HEK293 (cell line): ENCODE measurements around the gene ARHGEF12.

Experiments
- ATF2 ChIP-seq: fragments of 450-650 bp; formaldehyde crosslinking; IDR thresholded peaks from 2 replicates; pipeline ENCODE4 v1.5.1; 2016; ENCODE audit warnings: missing biosample characterization, missing genetic modification characterization, low read depth
- BCL11A ChIP-seq: fragments of 450-650 bp; formaldehyde crosslinking; IDR thresholded peaks from 2 replicates; pipeline ENCODE4 v1.5.1; 2016; ENCODE audit warnings: low read depth, missing biosample characterization, missing genetic modification characterization
- BCL11B ChIP-seq: fragments of 450-650 bp; formaldehyde crosslinking; IDR thresholded peaks from 2 replicates; pipeline ENCODE4 v1.5.1; 2016; ENCODE audit warnings: low read depth, missing biosample characterization, missing genetic modification characterization
- GLIS1 ChIP-seq: fragments of 450-650 bp; formaldehyde crosslinking; IDR thresholded peaks from 2 replicates; pipeline ENCODE4 v1.5.1; 2016; ENCODE audit warnings: missing biosample characterization, missing genetic modification characterization
- HOXC10 ChIP-seq: sonication (generic); formaldehyde crosslinking; IDR thresholded peaks from 2 replicates; pipeline ENCODE4 v1.8.1; 2023; ENCODE audit warnings: mild to moderate bottlenecking, missing genetic modification reagents
- PRDM4 ChIP-seq: fragments of 450-650 bp; formaldehyde crosslinking; IDR thresholded peaks from 2 replicates; pipeline ENCODE4 v1.5.1; 2017; ENCODE audit warnings: missing biosample characterization, missing genetic modification characterization
- PRDM6 ChIP-seq: fragments of 450-650 bp; formaldehyde crosslinking; IDR thresholded peaks from 2 replicates; pipeline ENCODE4 v1.5.1; 2017; ENCODE audit warnings: missing biosample characterization, missing genetic modification characterization
- SP7 ChIP-seq: fragments of 450-650 bp; formaldehyde crosslinking; IDR thresholded peaks from 2 replicates; pipeline ENCODE4 v1.5.1; 2016; ENCODE audit warnings: missing biosample characterization, missing genetic modification characterization
- ZBTB17 ChIP-seq: fragments of 450-650 bp; formaldehyde crosslinking; IDR thresholded peaks from 2 replicates; pipeline ENCODE4 v1.5.1; 2016; ENCODE audit warnings: missing biosample characterization, missing genetic modification characterization
- ZBTB49 ChIP-seq: fragments of 450-650 bp; formaldehyde crosslinking; IDR thresholded peaks from 2 replicates; pipeline ENCODE4 v1.5.1; 2016; ENCODE audit warnings: missing biosample characterization, missing genetic modification characterization, low read depth
- ZBTB8A ChIP-seq: fragments of 450-650 bp; formaldehyde crosslinking; IDR thresholded peaks from 2 replicates; pipeline ENCODE4 v1.5.1; 2016; ENCODE audit warnings: missing biosample characterization, missing genetic modification characterization
- ZFHX2 ChIP-seq: fragments of 450-650 bp; formaldehyde crosslinking; conservative IDR thresholded peaks from 2 replicates; pipeline ENCODE4 v1.5.1; 2016; ENCODE audit warnings: missing biosample characterization, missing genetic modification characterization
- ZNF148 ChIP-seq: fragments of 450-650 bp; formaldehyde crosslinking; IDR thresholded peaks from 2 replicates; pipeline ENCODE4 v1.5.0; 2017; ENCODE audit warnings: missing biosample characterization, missing genetic modification characterization, borderline replicate concordance
- ZNF16 ChIP-seq: fragments of 450-650 bp; formaldehyde crosslinking; IDR thresholded peaks from 2 replicates; pipeline ENCODE4 v1.5.1; 2016; ENCODE audit warnings: low read depth, missing biosample characterization, missing genetic modification characterization
- ZNF184 ChIP-seq: fragments of 450-650 bp; IDR thresholded peaks from 2 replicates; pipeline ENCODE4 v1.5.1; 2018; ENCODE audit warnings: missing biosample characterization, mild to moderate bottlenecking, missing genetic modification characterization
- ZNF221 ChIP-seq: fragments of 450-650 bp; formaldehyde crosslinking; IDR thresholded peaks from 2 replicates; pipeline ENCODE4 v1.5.1; 2017; ENCODE audit warnings: missing biosample characterization, missing genetic modification characterization, borderline replicate concordance
- ZNF24 ChIP-seq: fragments of 450-650 bp; formaldehyde crosslinking; IDR thresholded peaks from 2 replicates; pipeline ENCODE4 v1.5.1; 2016; ENCODE audit warnings: missing biosample characterization, missing genetic modification characterization
- ZNF311 ChIP-seq: fragments of 450-650 bp; formaldehyde crosslinking; IDR thresholded peaks from 2 replicates; pipeline ENCODE4 v1.5.1; 2017; ENCODE audit warnings: missing biosample characterization, missing genetic modification characterization, borderline replicate concordance
- ZNF335 ChIP-seq: fragments of 450-650 bp; formaldehyde crosslinking; conservative IDR thresholded peaks from 2 replicates; pipeline ENCODE4 v1.5.1; 2016; ENCODE audit warnings: missing biosample characterization, missing genetic modification characterization
- ZNF391 ChIP-seq: fragments of 450-650 bp; formaldehyde crosslinking; IDR thresholded peaks from 2 replicates; pipeline ENCODE4 v1.5.1; 2016; ENCODE audit warnings: low read depth, missing biosample characterization, missing genetic modification characterization, borderline replicate concordance
- ZNF394 ChIP-seq: fragments of 450-650 bp; formaldehyde crosslinking; IDR thresholded peaks from 2 replicates; pipeline ENCODE4 v1.5.1; 2016; ENCODE audit warnings: missing biosample characterization, missing genetic modification characterization, mild to moderate bottlenecking, moderate library complexity, borderline replicate concordance
- ZNF473 ChIP-seq: fragments of 450-650 bp; formaldehyde crosslinking; IDR thresholded peaks from 2 replicates; pipeline ENCODE4 v1.5.1; 2017; ENCODE audit warnings: missing biosample characterization, missing genetic modification characterization
- ZNF561 ChIP-seq: fragments of 450-650 bp; IDR thresholded peaks from 2 replicates; pipeline ENCODE4 v1.5.1; 2018; ENCODE audit warnings: missing biosample characterization, missing genetic modification characterization, borderline replicate concordance
- ZNF585B ChIP-seq: fragments of 450-650 bp; formaldehyde crosslinking; IDR thresholded peaks from 2 replicates; pipeline ENCODE4 v1.5.1; 2016; ENCODE audit warnings: missing biosample characterization, missing genetic modification characterization
- ZNF629 ChIP-seq: fragments of 450-650 bp; formaldehyde crosslinking; IDR thresholded peaks from 2 replicates; pipeline ENCODE4 v1.5.1; 2017; ENCODE audit warnings: missing biosample characterization, missing genetic modification characterization
- ZNF660 ChIP-seq: fragments of 450-650 bp; IDR thresholded peaks from 2 replicates; pipeline ENCODE4 v1.5.1; 2018; ENCODE audit warnings: missing biosample characterization, mild to moderate bottlenecking, missing genetic modification characterization
- ZNF664 ChIP-seq: fragments of 450-650 bp; formaldehyde crosslinking; IDR thresholded peaks from 2 replicates; pipeline ENCODE4 v1.5.1; 2016; ENCODE audit warnings: missing biosample characterization, missing genetic modification characterization
- ZNF830 ChIP-seq: fragments of 450-650 bp; IDR thresholded peaks from 2 replicates; pipeline ENCODE4 v1.5.0; 2018; ENCODE audit warnings: missing biosample characterization, missing genetic modification characterization, low read depth, mild to moderate bottlenecking, moderate library complexity
- ZNF843 ChIP-seq: fragments of 450-650 bp; formaldehyde crosslinking; IDR thresholded peaks from 2 replicates; pipeline ENCODE4 v1.5.1; 2016; ENCODE audit warnings: missing biosample characterization, missing genetic modification characterization
- ZXDB ChIP-seq: fragments of 450-650 bp; formaldehyde crosslinking; IDR thresholded peaks from 2 replicates; pipeline ENCODE4 v1.5.1; 2016; ENCODE audit warnings: missing biosample characterization, missing genetic modification characterization

Gene ARHGEF12

GRCh38 chr11:120334894-120335462 lies 1.2 kb upstream of the ARHGEF12 start (continued):
- no peak for TF ChIP-seq ZBTB49 (tag by site-specific recombination)
- TF ChIP-seq PRDM6 (tag by site-specific recombination) = peak; percentile 96
- no peak for TF ChIP-seq ZNF473 (tag by site-specific recombination)
- no peak for TF ChIP-seq ZNF16 (tag by site-specific recombination)
- TF ChIP-seq ZNF830 = no peak
- TF ChIP-seq ZNF585B (tag by site-specific recombination) = no peak
- TF ChIP-seq ZNF660 = peak; percentile 58; the same call in 1 of the 2 replicates
- TF ChIP-seq ZNF24 (tag by site-specific recombination) = peak; percentile 76; the same call in 1 of the 2 replicates
- peak; percentile 84 for TF ChIP-seq SP7 (tag by site-specific recombination)
- peak; percentile 75 for TF ChIP-seq BCL11B
- peak; percentile 58; the same call in 1 of the 2 replicates for TF ChIP-seq ZNF184
- TF ChIP-seq ZNF335 (tag by site-specific recombination) = no peak; the same call in 1 of the 2 replicates
- TF ChIP-seq ZNF221 (tag by site-specific recombination) = no peak
- 0 out of 2 replicates have a peak, but pooled peaks have one; percentile 46 for TF ChIP-seq ZNF561 (tag by site-specific recombination)
- TF ChIP-seq GLIS1 (tag by site-specific recombination) = 0 out of 2 replicates have a peak, but pooled peaks have one; percentile 24
- TF ChIP-seq ATF2 (tag by site-specific recombination) = peak; percentile 90
- 0 out of 2 replicates have a peak, but pooled peaks have one; percentile 12 for TF ChIP-seq ZBTB8A (tag by site-specific recombination)
- TF ChIP-seq ZNF629 = peak; percentile 99
- TF ChIP-seq ZBTB17 = peak; percentile 86
- TF ChIP-seq BCL11A (tag by site-specific recombination) = peak; percentile 18; the same call in 1 of the 2 replicates
- peak; percentile 74 for TF ChIP-seq ZXDB (tag by site-specific recombination)
- TF ChIP-seq ZFHX2 (tag by site-specific recombination) = no peak
- no peak for TF ChIP-seq HOXC10
- TF ChIP-seq ZNF311 (tag by site-specific recombination) = no peak
- TF ChIP-seq ZNF664 (tag by site-specific recombination) = peak; percentile 63; the same call in 1 of the 2 replicates
- TF ChIP-seq ZNF843 (tag by site-specific recombination) = peak; percentile 86
- peak; percentile 47; the same call in 1 of the 2 replicates for TF ChIP-seq ZNF394 (tag by site-specific recombination)
- peak; percentile 53; the same call in 1 of the 2 replicates for TF ChIP-seq ZNF391 (tag by site-specific recombination)
- no peak for TF ChIP-seq ZNF148 (tag by site-specific recombination)
- TF ChIP-seq PRDM4 (tag by site-specific recombination) = peak; percentile 76
